GM20431 (cell line): Measurements from ENCODE around the gene NAA35.

Experiments used
- in situ Hi-C: fragments of 300-500 bp; cut with MseI, MboI; formaldehyde crosslinking; loops from one replicate; pipeline ENCODE4 v1.15.0; 2020; ENCODE audit warnings: low sequenced_read_pairs; ENCODE audit not compliant: unreplicated experiment

The NAA35 gene

GRCh38 chr9:86052556-86053468 lies 111.9 kb downstream of the NAA35 start:
- in situ Hi-C loops: no loop called here

- in situ Hi-C loops: no loop called here
Observed at GRCh38 chr9:86054695-86055094, 113.7 kb downstream of the NAA35 start.

GRCh38 chr9:86057491-86057890 lies 116.5 kb downstream of the NAA35 start:
- in situ Hi-C loops: no loop called here

GRCh38 chr9:86061972-86062739 lies 121.2 kb downstream of the NAA35 start:
- in situ Hi-C loops: no loop called here

GRCh38 chr9:86062845-86063693 lies 122.1 kb downstream of the NAA35 start:
- in situ Hi-C loops: no loop called here

- in situ Hi-C loops: no loop called here
Observed at GRCh38 chr9:86064220-86064619, 123.3 kb downstream of the NAA35 start.

GRCh38 chr9:86069206-86069869 lies 128.4 kb downstream of the NAA35 start:
- in situ Hi-C loops: no loop called here
